H1 (cell line): ENCODE data around the gene SFXN4. TPM values are rescaled to one million over a fixed set of nuclear protein-coding genes. Genes with fewer than 3 reads are reported as not detected.

Experiments
- ATF2 ChIP-seq: IDR thresholded peaks from 2 replicates; pipeline ENCODE4 v1.6.1; 2012; ENCODE audit warnings: low read length, inconsistent platforms
- BRCA1 ChIP-seq: IDR thresholded peaks from 2 replicates; pipeline ENCODE4 v1.6.1; 2012; ENCODE audit warnings: low read depth, low read length, improper control_type of control experiment
- CREB1 ChIP-seq: IDR thresholded peaks from 2 replicates; pipeline ENCODE4 v1.6.1; 2012; ENCODE audit warnings: inconsistent platforms
- CTBP2 ChIP-seq: IDR thresholded peaks from 2 replicates; pipeline ENCODE4 v1.7.0; 2011; ENCODE audit warnings: borderline replicate concordance, mild to moderate bottlenecking, moderate library complexity, mixed read lengths, low read length; ENCODE audit not compliant: insufficient read depth, insufficient read length
- CTCF ChIP-seq, 3 experiments: IDR thresholded peaks; 1 replicate in 2 of 3; 2 replicates in 1 of 3; pipeline versions ENCODE4 v1.5.1 to v1.6.1; 2011; ENCODE audit warnings: low read length in 3 of 3, mild to moderate bottlenecking in 3 of 3, inconsistent platforms in 2 of 3, low read depth in 1 of 3, moderate library complexity in 1 of 3; ENCODE audit not compliant: insufficient read depth in 1 of 3; ENCODE audit errors: control extremely low read depth in 1 of 3
- FOSL1 ChIP-seq: IDR thresholded peaks from 2 replicates; pipeline ENCODE4 v1.6.1; 2011; ENCODE audit warnings: mild to moderate bottlenecking, low read depth, low read length, moderate library complexity; ENCODE audit not compliant: insufficient read depth
- KDM1A ChIP-seq: fragments of 200-600, 300-600 bp; sonication (generic); IDR thresholded peaks from 2 replicates; pipeline ENCODE4 v1.7.1; 2016; ENCODE audit warnings: mild to moderate bottlenecking, low read length, borderline replicate concordance
- MAFK ChIP-seq: IDR thresholded peaks from 2 replicates; pipeline ENCODE4 v1.6.1; 2012; ENCODE audit warnings: low read depth, mild to moderate bottlenecking, improper control_type of control experiment, low read length
- POU5F1 ChIP-seq: IDR thresholded peaks from 2 replicates; pipeline ENCODE4 v1.6.1; 2011; ENCODE audit warnings: low read depth, mild to moderate bottlenecking, low read length, moderate library complexity
- RFX5 ChIP-seq: IDR thresholded peaks from 2 replicates; pipeline ENCODE4 v1.6.1; 2011; ENCODE audit warnings: low read depth, low read length, improper control_type of control experiment, borderline replicate concordance
- SAP30 ChIP-seq: fragments of 300-600 bp; sonication (generic); IDR thresholded peaks from 2 replicates; pipeline ENCODE4 v1.7.1; 2012; ENCODE audit warnings: low read length, moderate library complexity, mild to moderate bottlenecking, inconsistent platforms; ENCODE audit not compliant: insufficient read depth, insufficient replicate concordance
- SIN3A ChIP-seq, 2 experiments: IDR thresholded peaks in 1 of 2; conservative IDR thresholded peaks in 1 of 2; 2 replicates each; pipeline ENCODE4 v1.6.1; 2011 to 2012; ENCODE audit warnings: low read length in 2 of 2, improper control_type of control experiment in 1 of 2, low read depth in 1 of 2, mild to moderate bottlenecking in 1 of 2
- SIRT6 ChIP-seq: IDR thresholded peaks from one replicate; pipeline ENCODE4 v1.7.1; 2012; ENCODE audit warnings: low read length, inconsistent platforms
- SP2 ChIP-seq: IDR thresholded peaks from 2 replicates; pipeline ENCODE4 v1.6.1; 2012; ENCODE audit warnings: mild to moderate bottlenecking, low read length, inconsistent platforms
- TAF7 ChIP-seq: optimal IDR thresholded peaks from 2 replicates; pipeline ENCODE3; 2011; ENCODE audit warnings: low read depth, mild to moderate bottlenecking, inconsistent platforms, low read length, moderate library complexity, borderline replicate concordance
- TCF12 ChIP-seq: IDR thresholded peaks from 2 replicates; pipeline ENCODE4 v1.6.1; 2011; ENCODE audit warnings: low read depth, mild to moderate bottlenecking, low read length
- TEAD4 ChIP-seq: IDR thresholded peaks from 2 replicates; pipeline ENCODE4 v1.6.1; 2012; ENCODE audit warnings: low read depth, low read length, inconsistent platforms, mixed read lengths
- polyA plus RNA-seq, 7 experiments: library from polyadenylated mRNA; depleted of rRNA in 3 of 7; stranded (reverse) in 5 of 7; unstranded in 2 of 7; fragments of >200 nt in 5 of 7; fragments of 200-250 nt in 2 of 7; gene quantifications; 1 replicate in 5 of 7; 2 replicates in 1 of 7; 4 replicates in 1 of 7; pipeline versions ENCODE4 v1.2.1 to v1.2.3, GENCODE V29; 2011 to 2013; ENCODE audit warnings: missing spikeins in 2 of 7, mixed read lengths in 2 of 7
- total RNA-seq: library from RNA; stranded (reverse); fragmentation: NEBNext Ultra II Directional; extraction: Animal tissue kit (Norgen Biotek cat#: 25700); gene quantifications from 2 replicates; pipeline ENCODE4 v1.2.1, GENCODE V29; 2021
- TF ChIP-seq, protein P1 (sequence below): IDR thresholded peaks from 2 replicates; pipeline ENCODE4 v1.6.1; 2011; ENCODE audit warnings: low read length, improper control_type of control experiment

Gene SFXN4
- total and polyA plus RNA-seq, 2 of the 8 experiments (the other 6 are each of a cell fraction or from before 2014, with no cell fraction given), result 15.4 to 21.6 TPM

GRCh38 chr10:119178372-119179119 lies 13.0 kb upstream of the SFXN4 start, which contains the start of gene PRDX3 (continued):
- TF ChIP-seq SIN3A (conservative IDR thresholded peaks at IDR 0.05 in 1 of 2, IDR thresholded peaks at IDR 0.05 in 1 of 2; ENCODE audit: low read depth in 1 of 2, low read length in 2 of 2) (0 out of 4 replicates have a peak, but pooled peaks of 1 of the 2 experiments have one; percentile 38), SIRT6 (no peak), MAFK (no peak), POU5F1 (no peak), TAF7 (peak; percentile 64), SAP30 (no peak), SP2 (no peak), TCF12 (no peak), KDM1A (no peak), RFX5 (no peak), CTBP2 (no peak), FOSL1 (no peak), ATF2 (no peak), CREB1 (peak; percentile 37; the same call in 1 of the 2 replicates), TEAD4 (0 out of 2 replicates have a peak, but pooled peaks have one; percentile 4), CTCF (IDR thresholded peaks at IDR 0.05; ENCODE audit: control extremely low read depth in 1 of 3, insufficient read depth in 1 of 3, low read depth in 1 of 3, low read length in 3 of 3) (no peak), BRCA1 (no peak)
- TF ChIP-seq, protein P1, sequence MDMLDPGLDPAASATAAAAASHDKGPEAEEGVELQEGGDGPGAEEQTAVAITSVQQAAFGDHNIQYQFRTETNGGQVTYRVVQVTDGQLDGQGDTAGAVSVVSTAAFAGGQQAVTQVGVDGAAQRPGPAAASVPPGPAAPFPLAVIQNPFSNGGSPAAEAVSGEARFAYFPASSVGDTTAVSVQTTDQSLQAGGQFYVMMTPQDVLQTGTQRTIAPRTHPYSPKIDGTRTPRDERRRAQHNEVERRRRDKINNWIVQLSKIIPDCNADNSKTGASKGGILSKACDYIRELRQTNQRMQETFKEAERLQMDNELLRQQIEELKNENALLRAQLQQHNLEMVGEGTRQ, result peak; percentile 53; the same call in 1 of the 2 replicates
